Measurements from ENCODE around the gene GSG1L. TPM values are rescaled to one million over a fixed set of nuclear protein-coding genes. Genes with fewer than 3 reads are reported as not detected.

GSG1L gene
- polyA plus RNA-seq, 1 donor (not counting 4 experiments of a cell fraction or from before 2014, with no cell fraction given) = not detected

DNA sequence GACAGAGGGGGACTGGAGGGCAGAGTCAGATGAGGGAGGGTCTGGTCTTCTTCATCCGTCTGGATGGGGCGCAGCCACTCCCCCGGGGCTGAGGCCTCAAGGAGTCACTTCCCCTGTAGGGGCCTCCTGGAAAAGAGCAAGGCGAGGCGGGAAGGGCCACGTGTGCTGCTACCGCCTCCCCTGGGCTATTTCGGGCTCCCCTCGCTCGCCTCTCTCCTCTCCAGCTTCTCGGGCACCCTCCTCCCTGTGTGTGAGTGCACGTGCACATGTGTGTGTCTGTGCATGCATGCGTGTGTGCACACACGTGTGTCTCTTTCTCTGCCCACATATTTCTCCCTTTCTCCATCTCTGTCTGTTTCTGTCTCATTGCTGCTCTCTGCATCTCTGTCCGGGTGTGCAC, 10.1 kb downstream of the GSG1L start:
- H3K36me3 ChIP-seq (ENCODE audit: control insufficient read depth in 2 of 2, extremely low read depth in 1 of 2, insufficient read depth in 2 of 2, low read length in 2 of 2) = no peaks in the 10 kb centered on the region
- H3K4me3 ChIP-seq (ENCODE audit: control insufficient read depth in 2 of 3, extremely low read depth in 1 of 3, insufficient read depth in 2 of 3, low read depth in 1 of 3, low read length in 3 of 3) = no peak overlapping the region
- FAIRE-seq (no peak), DNase-seq (ENCODE audit: low read depth, low spot score) (no peak)
- H3K9me1 ChIP-seq (ENCODE audit: control insufficient read depth, extremely low read depth, insufficient read depth, low read length) = no peaks in the 10 kb centered on the region
- H3K79me2 ChIP-seq (ENCODE audit: control insufficient read depth, insufficient read depth, low read length) = no peaks in the 10 kb centered on the region
- no peaks in the 10 kb centered on the region for H3K4me1 ChIP-seq (ENCODE audit: control insufficient read depth, extremely low read depth, insufficient read depth, low read length)
- no peaks in the 10 kb centered on the region for H3K9me3 ChIP-seq (ENCODE audit: control insufficient read depth, low read depth, low read length)
- no peak for TF ChIP-seq EZH2 (IDR thresholded peaks at IDR 0.05; ENCODE audit: low read length)
- TF ChIP-seq, protein P1, sequence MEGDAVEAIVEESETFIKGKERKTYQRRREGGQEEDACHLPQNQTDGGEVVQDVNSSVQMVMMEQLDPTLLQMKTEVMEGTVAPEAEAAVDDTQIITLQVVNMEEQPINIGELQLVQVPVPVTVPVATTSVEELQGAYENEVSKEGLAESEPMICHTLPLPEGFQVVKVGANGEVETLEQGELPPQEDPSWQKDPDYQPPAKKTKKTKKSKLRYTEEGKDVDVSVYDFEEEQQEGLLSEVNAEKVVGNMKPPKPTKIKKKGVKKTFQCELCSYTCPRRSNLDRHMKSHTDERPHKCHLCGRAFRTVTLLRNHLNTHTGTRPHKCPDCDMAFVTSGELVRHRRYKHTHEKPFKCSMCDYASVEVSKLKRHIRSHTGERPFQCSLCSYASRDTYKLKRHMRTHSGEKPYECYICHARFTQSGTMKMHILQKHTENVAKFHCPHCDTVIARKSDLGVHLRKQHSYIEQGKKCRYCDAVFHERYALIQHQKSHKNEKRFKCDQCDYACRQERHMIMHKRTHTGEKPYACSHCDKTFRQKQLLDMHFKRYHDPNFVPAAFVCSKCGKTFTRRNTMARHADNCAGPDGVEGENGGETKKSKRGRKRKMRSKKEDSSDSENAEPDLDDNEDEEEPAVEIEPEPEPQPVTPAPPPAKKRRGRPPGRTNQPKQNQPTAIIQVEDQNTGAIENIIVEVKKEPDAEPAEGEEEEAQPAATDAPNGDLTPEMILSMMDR (optimal IDR thresholded peaks at IDR 0.05 in 1 of 3, IDR thresholded peaks at IDR 0.05 in 1 of 3, conservative IDR thresholded peaks at IDR 0.05 in 1 of 3; ENCODE audit: extremely low read depth in 1 of 3, insufficient read depth in 2 of 3, low read length in 3 of 3) = no peak
- H2AFZ ChIP-seq (ENCODE audit: control insufficient read depth, low read length) = no peak overlapping the region
- dilution Hi-C loops (cut with MboI; ENCODE audit: extremely low pct_ligation_motif_present, low sequenced_read_pairs) = no loop called here
- H3K9ac ChIP-seq (ENCODE audit: control insufficient read depth, extremely low read depth, insufficient read depth, low read length) = no peak overlapping the region
- H4K20me1 ChIP-seq (ENCODE audit: control insufficient read depth, extremely low read depth, insufficient read depth, low read length) = no peaks in the 10 kb centered on the region
- H3K4me2 ChIP-seq (ENCODE audit: control insufficient read depth, extremely low read depth, insufficient read depth, low read depth, low read length) = no peak overlapping the region
- no peaks in the 10 kb centered on the region for H3K27me3 ChIP-seq (ENCODE audit: control insufficient read depth, extremely low read depth, insufficient read depth, low read length)
- H3K27ac ChIP-seq (ENCODE audit: control insufficient read depth, insufficient read depth, low read length) = no peak overlapping the region

DNA sequence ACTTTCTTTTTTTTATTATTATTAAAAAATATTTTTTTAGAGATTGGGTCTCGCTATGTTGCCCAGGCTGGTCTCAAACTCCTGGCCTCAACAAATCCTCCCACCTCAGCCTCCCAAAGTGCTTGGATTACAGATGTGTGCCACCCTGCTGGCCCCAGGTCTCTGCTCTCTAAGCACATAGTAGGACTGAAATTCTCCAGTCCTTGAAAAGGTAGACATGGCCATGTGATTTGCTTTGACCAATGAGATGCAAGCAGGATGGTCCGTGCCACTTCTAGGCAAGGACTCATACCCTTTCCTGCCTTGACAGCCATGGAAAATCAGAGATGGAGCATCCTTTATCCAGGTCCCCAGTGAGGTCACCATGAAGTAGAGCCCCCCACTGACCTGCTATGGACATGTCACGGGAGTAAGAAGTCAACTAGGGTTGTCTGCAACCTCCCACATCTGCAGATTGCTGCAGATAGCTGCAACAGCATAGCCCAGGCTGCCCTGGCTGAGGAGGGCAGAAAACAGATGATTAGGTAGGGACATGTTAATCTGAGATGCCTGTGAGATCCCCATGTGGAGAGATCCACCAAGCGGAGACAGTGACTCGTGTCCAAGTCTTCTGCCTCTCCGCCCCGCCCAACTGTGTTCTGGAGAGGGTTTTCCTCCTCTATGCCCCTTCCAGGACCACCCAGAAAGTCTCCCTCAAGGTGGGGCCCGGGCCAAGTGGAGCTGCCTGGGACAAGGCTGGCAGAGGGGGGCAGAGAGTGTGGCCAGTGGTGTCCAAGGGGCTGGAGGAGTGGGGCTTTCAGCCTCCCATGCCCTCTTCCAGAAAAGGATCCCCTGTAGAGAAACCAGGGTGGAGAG, 11.0 kb downstream of the GSG1L start:
- no peaks in the 10 kb centered on the region for H3K36me3 ChIP-seq (ENCODE audit: control insufficient read depth in 2 of 2, extremely low read depth in 1 of 2, insufficient read depth in 2 of 2, low read length in 2 of 2)
- no peaks in the 10 kb centered on the region for H3K79me2 ChIP-seq (ENCODE audit: control insufficient read depth, insufficient read depth, low read length)
- no peak overlapping the region for H3K4me2 ChIP-seq (ENCODE audit: control insufficient read depth, extremely low read depth, insufficient read depth, low read depth, low read length)
- TF ChIP-seq, protein P1 (optimal IDR thresholded peaks at IDR 0.05 in 1 of 3, IDR thresholded peaks at IDR 0.05 in 1 of 3, conservative IDR thresholded peaks at IDR 0.05 in 1 of 3; ENCODE audit: extremely low read depth in 1 of 3, insufficient read depth in 2 of 3, low read length in 3 of 3) = no peak
- FAIRE-seq (no peak), DNase-seq (ENCODE audit: low read depth, low spot score) (no peak)
- H3K9ac ChIP-seq (ENCODE audit: control insufficient read depth, extremely low read depth, insufficient read depth, low read length) = no peak overlapping the region
- H3K4me3 ChIP-seq (ENCODE audit: control insufficient read depth in 2 of 3, extremely low read depth in 1 of 3, insufficient read depth in 2 of 3, low read depth in 1 of 3, low read length in 3 of 3) = no peak overlapping the region
- H3K9me3 ChIP-seq (ENCODE audit: control insufficient read depth, low read depth, low read length) = no peaks in the 10 kb centered on the region
- no peaks in the 10 kb centered on the region for H4K20me1 ChIP-seq (ENCODE audit: control insufficient read depth, extremely low read depth, insufficient read depth, low read length)
- H3K27ac ChIP-seq (ENCODE audit: control insufficient read depth, insufficient read depth, low read length) = no peak overlapping the region
- no peaks in the 10 kb centered on the region for H3K9me1 ChIP-seq (ENCODE audit: control insufficient read depth, extremely low read depth, insufficient read depth, low read length)
- dilution Hi-C loops (cut with MboI; ENCODE audit: extremely low pct_ligation_motif_present, low sequenced_read_pairs) = no loop called here
- no peaks in the 10 kb centered on the region for H3K27me3 ChIP-seq (ENCODE audit: control insufficient read depth, extremely low read depth, insufficient read depth, low read length)
- H3K4me1 ChIP-seq (ENCODE audit: control insufficient read depth, extremely low read depth, insufficient read depth, low read length) = no peaks in the 10 kb centered on the region
- H2AFZ ChIP-seq (ENCODE audit: control insufficient read depth, low read length) = no peak overlapping the region

Measured in keratinocyte (primary cell).